WERI-Rb-1 (cell line): ENCODE measurements around the gene SORCS2.
A peak's percentile ranks its signal among the peaks of the same experiment; 100 is the strongest.

Experiments
- DNase-seq: peaks from one replicate; pipeline ENCODE4 v3.0.0-alpha.2; 2020
- H3K27ac ChIP-seq: fragments of 250-450 bp; sonication (Bioruptor Pico); 2 replicates; pipeline ENCODE4 v1.5.1; 2020; ENCODE audit warnings: mild to moderate bottlenecking, moderate library complexity
- H3K27me3 ChIP-seq: fragments of 250-450 bp; sonication (Bioruptor Pico); 2 replicates; pipeline ENCODE4 v1.5.1; 2021; ENCODE audit warnings: mild to moderate bottlenecking, low read depth, moderate library complexity; ENCODE audit not compliant: insufficient read depth, severe bottlenecking
- H3K36me3 ChIP-seq: fragments of 250-450 bp; sonication (Bioruptor Pico); 2 replicates; pipeline ENCODE4 v1.5.1; 2020; ENCODE audit warnings: mild to moderate bottlenecking, moderate library complexity
- H3K4me3 ChIP-seq: 2 replicates; pipeline ENCODE4 v1.5.1; 2011; ENCODE audit warnings: low read depth, mild to moderate bottlenecking, control low read depth, low read length
- H3K9me3 ChIP-seq: fragments of 250-450 bp; sonication (Bioruptor Pico); 2 replicates; pipeline ENCODE4 v1.5.1; 2021; ENCODE audit warnings: mild to moderate bottlenecking, moderate library complexity; ENCODE audit not compliant: severe bottlenecking
- TF ChIP-seq, protein P1 (sequence below): IDR thresholded peaks from 2 replicates; pipeline ENCODE4 v1.5.1; 2011; ENCODE audit warnings: low read depth, mild to moderate bottlenecking, control low read depth, inconsistent platforms, low read length

Gene SORCS2

DNA sequence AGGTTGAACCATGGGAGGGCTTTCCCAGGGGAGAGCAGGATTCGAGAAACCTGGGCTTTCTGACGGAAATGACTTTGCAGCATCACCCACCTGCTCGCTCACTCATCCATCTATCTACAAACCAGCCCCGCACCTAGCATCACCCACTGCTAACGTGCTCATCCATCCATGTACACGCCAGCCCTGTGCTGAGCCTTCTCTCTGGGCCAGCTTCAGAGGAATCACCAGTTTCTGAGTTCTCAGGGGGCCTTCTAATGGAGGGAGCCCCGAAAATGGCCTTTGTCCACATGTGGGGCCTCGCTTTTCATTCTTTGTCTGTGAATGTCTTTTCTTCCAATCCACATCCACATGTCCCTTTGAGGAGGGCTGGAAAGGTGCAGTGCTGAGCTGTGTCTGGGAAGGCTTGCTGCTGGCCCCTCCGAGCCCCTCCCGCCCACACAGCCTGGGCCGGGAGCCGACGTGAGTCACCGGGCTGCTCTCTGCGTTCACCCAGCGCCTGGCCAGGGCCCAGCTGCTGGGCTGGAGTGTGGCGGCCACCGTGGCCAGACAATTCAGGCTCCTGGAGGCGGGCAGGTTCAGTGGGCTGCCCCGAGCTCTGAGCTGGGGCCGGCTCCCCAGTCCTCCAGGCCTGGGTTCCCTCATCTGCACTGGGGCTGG is 14.7 kb downstream of the SORCS2 start:
- H3K27ac ChIP-seq, result peak overlapping the region; percentile 80
- DNase-seq, result peak; percentile 55
- TF ChIP-seq, protein P1, sequence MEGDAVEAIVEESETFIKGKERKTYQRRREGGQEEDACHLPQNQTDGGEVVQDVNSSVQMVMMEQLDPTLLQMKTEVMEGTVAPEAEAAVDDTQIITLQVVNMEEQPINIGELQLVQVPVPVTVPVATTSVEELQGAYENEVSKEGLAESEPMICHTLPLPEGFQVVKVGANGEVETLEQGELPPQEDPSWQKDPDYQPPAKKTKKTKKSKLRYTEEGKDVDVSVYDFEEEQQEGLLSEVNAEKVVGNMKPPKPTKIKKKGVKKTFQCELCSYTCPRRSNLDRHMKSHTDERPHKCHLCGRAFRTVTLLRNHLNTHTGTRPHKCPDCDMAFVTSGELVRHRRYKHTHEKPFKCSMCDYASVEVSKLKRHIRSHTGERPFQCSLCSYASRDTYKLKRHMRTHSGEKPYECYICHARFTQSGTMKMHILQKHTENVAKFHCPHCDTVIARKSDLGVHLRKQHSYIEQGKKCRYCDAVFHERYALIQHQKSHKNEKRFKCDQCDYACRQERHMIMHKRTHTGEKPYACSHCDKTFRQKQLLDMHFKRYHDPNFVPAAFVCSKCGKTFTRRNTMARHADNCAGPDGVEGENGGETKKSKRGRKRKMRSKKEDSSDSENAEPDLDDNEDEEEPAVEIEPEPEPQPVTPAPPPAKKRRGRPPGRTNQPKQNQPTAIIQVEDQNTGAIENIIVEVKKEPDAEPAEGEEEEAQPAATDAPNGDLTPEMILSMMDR, result no peak
- no peaks in the 10 kb centered on the region for H3K9me3 ChIP-seq
- no peaks in the 10 kb centered on the region for H3K27me3 ChIP-seq
- H3K4me3 ChIP-seq, result no peak overlapping the region
- H3K36me3 ChIP-seq, result peaks cover 38% of the 10 kb centered on the region

DNA sequence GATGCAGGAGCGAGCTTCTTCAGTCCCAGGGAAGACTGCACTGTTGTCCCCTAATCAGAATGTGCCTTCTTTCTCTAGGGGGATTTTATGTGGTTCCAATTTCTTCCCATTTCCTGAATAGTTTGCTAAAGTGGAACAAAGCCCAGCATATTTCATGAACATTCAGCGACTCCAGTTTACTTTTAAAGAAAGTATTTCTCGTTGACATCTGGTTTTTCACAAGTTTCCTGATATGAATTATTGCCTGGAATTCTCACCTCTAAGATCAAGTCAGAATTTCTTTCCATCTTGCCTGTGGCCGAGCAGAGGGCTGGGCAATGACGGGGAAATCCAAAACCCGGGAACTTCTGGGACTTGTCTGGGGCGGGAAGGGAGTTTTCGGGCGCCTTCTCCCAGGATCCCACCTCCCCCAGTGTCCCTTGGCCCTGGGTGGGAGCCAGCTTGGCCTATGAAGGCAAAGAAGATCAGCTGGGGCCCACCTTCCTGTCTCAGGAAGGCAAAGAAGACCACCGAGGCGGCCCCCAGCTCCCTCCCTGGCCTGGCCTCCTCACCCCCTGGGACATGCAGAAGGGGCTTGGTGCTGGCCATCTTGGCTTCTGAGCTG is 15.4 kb downstream of the SORCS2 start:
- DNase-seq, result no peak
- no peaks in the 10 kb centered on the region for H3K9me3 ChIP-seq
- H3K27ac ChIP-seq, result peak overlapping the region; percentile 80
- H3K4me3 ChIP-seq, result no peak overlapping the region
- no peaks in the 10 kb centered on the region for H3K27me3 ChIP-seq
- peaks cover 36% of the 10 kb centered on the region for H3K36me3 ChIP-seq
- TF ChIP-seq, protein P1, result no peak

DNA sequence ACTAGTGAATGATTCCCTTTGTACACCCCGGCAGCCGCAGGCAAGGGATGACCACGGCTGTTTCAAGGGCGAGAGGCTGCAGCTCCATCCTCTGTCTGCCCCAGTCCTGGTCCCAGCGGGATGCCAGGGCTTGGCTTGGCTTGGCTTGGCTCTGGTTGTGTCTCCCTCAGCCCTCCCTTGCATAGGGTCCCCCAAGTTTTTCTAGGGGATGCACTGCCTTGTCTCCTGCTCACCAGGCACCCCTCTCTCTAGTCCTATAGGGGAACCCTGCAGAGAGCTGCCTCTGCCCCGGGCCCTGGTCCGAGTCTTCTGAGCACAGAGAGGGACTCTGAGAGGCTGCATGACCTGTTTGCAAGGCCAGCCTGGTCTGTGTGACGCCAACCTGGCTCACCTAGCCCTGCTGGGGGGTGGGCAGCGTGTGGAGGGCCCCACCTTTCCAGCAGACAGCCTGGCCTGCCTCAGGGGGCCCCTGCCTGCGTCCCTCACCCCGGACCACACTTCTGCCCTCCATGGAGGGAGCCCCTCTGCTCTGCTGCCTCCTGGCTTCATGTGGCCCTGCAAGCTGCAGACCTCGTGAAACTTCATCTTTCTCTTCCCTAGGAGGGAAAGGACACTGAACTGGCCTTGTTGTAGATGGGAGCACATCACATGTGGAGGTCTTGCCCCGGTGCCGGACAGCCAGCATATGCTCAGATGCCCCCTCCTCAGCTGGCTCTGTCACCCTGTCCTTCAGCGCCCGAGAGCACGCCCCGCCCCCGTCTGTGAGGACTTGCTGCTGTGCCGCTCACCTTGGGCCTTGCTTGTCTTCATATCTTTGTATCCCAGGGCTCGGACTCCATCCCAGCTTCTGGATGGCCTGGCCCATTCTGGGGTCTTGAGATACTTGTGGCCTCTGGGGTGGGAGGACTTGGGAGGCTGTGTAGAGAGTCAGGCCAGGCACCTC is 16.4 kb downstream of the SORCS2 start:
- H3K27me3 ChIP-seq, result no peaks in the 10 kb centered on the region
- no peak overlapping the region for H3K4me3 ChIP-seq
- TF ChIP-seq, protein P1, result no peak
- H3K9me3 ChIP-seq, result no peaks in the 10 kb centered on the region
- H3K27ac ChIP-seq, result peak overlapping the region; percentile 80
- H3K36me3 ChIP-seq, result peaks cover 39% of the 10 kb centered on the region
- DNase-seq, result no peak

DNA sequence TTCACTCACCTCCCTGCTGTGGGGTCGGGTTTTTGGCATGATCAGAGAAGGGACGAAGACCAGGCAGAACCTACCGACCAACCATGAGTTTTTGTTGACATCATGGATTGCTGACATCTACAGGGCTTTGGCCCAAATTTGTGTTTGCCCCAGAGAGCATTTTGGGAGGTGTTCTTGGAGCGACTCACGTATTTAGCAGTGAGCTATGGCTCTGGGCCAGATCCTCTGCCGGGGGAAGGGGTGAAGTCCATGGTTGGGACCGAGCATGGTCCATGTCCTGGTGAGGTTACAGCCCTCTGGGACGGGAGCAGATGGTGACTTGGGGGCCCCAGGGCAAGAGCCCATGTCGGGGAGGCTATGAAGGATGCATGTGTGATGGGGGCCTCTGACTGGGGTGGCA is 17.4 kb downstream of the SORCS2 start:
- H3K27ac ChIP-seq, result no peak overlapping the region
- H3K27me3 ChIP-seq, result no peaks in the 10 kb centered on the region
- TF ChIP-seq, protein P1, result no peak
- H3K9me3 ChIP-seq, result no peaks in the 10 kb centered on the region
- DNase-seq, result no peak
- H3K4me3 ChIP-seq, result no peak overlapping the region
- peaks cover 41% of the 10 kb centered on the region for H3K36me3 ChIP-seq

DNA sequence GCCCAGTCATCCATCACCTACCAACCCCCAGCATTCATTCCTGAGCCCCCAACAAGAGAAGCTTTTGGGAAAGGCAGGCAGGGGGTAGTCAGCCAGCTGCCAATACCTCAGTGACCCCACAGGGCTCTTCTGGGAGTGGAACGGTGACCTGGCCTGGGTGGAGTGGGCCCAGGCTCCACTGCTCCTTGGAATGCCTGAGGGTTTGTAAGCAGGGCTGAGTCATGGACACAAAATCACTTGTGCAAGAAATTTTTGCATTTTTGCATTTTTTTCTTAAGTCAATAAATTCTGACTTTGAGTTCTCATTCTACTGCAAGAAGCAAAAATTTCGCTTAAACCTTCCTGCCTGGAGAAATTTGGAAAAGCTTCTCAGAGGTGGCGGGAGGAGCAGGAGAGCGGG is 18.5 kb downstream of the SORCS2 start:
- Histone ChIP-seq H3K4me3 (no peak overlapping the region), H3K27ac (no peak overlapping the region), H3K27me3 (no peaks in the 10 kb centered on the region), H3K36me3 (peaks cover 42% of the 10 kb centered on the region), H3K9me3 (no peaks in the 10 kb centered on the region)
- no peak for DNase-seq
- TF ChIP-seq, protein P1, result no peak
